Fibroblast of lung (primary cell): ENCODE data around the gene APBB2. TPM values are rescaled to one million over a fixed set of nuclear protein-coding genes. Genes with fewer than 3 reads are reported as not detected.
A peak's percentile ranks its signal among the peaks of the same experiment; 100 is the strongest.

ENCODE experiments used
- DNase-seq, 2 donors: peaks; one replicate each; pipeline versions ENCODE4 v3.0.0 to v3.0.0-alpha.2; 2010; ENCODE audit warnings: low read depth in 2 of 2
- H2AFZ ChIP-seq: 2 replicates; pipeline ENCODE4 v1.5.1; 2012; ENCODE audit warnings: low read length, control low read depth, inconsistent platforms
- H3K27ac ChIP-seq: 2 replicates; pipeline ENCODE4 v1.5.1; 2011; ENCODE audit warnings: low read length, control low read depth; ENCODE audit not compliant: insufficient read depth
- H3K27me3 ChIP-seq: 2 replicates; pipeline ENCODE4 v1.5.1; 2011; ENCODE audit warnings: mild to moderate bottlenecking, low read length; ENCODE audit not compliant: control insufficient read depth, insufficient read depth
- H3K36me3 ChIP-seq: 2 replicates; pipeline ENCODE4 v1.5.1; 2011; ENCODE audit warnings: low read length; ENCODE audit not compliant: control insufficient read depth, insufficient read depth
- H3K4me1 ChIP-seq: 2 replicates; pipeline ENCODE4 v1.5.1; 2011; ENCODE audit warnings: low read length; ENCODE audit not compliant: control insufficient read depth, insufficient read depth; ENCODE audit errors: extremely low read depth
- H3K4me2 ChIP-seq: 2 replicates; pipeline ENCODE4 v1.5.1; 2011; ENCODE audit warnings: low read length, control low read depth; ENCODE audit not compliant: insufficient read depth; ENCODE audit errors: extremely low read depth
- H3K4me3 ChIP-seq, 4 experiments: fragments of 200-600 bp in 1 of 4; sonication (generic) in 1 of 4; replicated peaks in 1 of 4; 2 replicates each; pipeline ENCODE4 v1.5.1; 2011 to 2016; ENCODE audit warnings: low read length in 4 of 4, low read depth in 3 of 4, mild to moderate bottlenecking in 3 of 4, control low read depth in 2 of 4, inconsistent platforms in 1 of 4, mixed read lengths in 1 of 4; ENCODE audit not compliant: insufficient read depth in 1 of 4; ENCODE audit errors: control extremely low read depth in 1 of 4
- H3K79me2 ChIP-seq: 2 replicates; pipeline ENCODE4 v1.5.1; 2012; ENCODE audit warnings: mild to moderate bottlenecking, low read length, inconsistent platforms; ENCODE audit not compliant: control insufficient read depth, insufficient read depth
- H3K9ac ChIP-seq: 2 replicates; pipeline ENCODE4 v1.5.1; 2011; ENCODE audit warnings: mild to moderate bottlenecking, low read length, control low read depth; ENCODE audit not compliant: insufficient read depth
- H3K9me3 ChIP-seq: 2 replicates; pipeline ENCODE4 v1.5.1; 2012; ENCODE audit warnings: low read depth, low read length; ENCODE audit not compliant: control insufficient read depth, insufficient read depth
- H4K20me1 ChIP-seq: 2 replicates; pipeline ENCODE4 v1.5.1; 2011; ENCODE audit warnings: low read length; ENCODE audit not compliant: control insufficient read depth, insufficient read depth; ENCODE audit errors: extremely low read depth
- CTCF ChIP-seq, 2 donors: IDR thresholded peaks in 1 of 2; conservative IDR thresholded peaks in 1 of 2; 1 replicate in 1 of 2; 2 replicates in 1 of 2; pipeline ENCODE4 v1.5.1; 2011 to 2012; ENCODE audit warnings: low read length in 2 of 2, control low read depth in 1 of 2, inconsistent platforms in 1 of 2, low read depth in 1 of 2, mild to moderate bottlenecking in 1 of 2
- EZH2 ChIP-seq: IDR thresholded peaks from 2 replicates; pipeline ENCODE4 v1.5.1; 2012; ENCODE audit warnings: low read length, control low read depth, mild to moderate bottlenecking; ENCODE audit errors: missing control alignments
- polyA plus RNA-seq, 2 donors: library from polyadenylated mRNA; depleted of rRNA in 1 of 2; stranded (reverse) in 1 of 2; unstranded in 1 of 2; fragments of >200 nt; gene quantifications; 2 replicates each; pipeline ENCODE4 v1.2.1, GENCODE V29; 2011 to 2012; ENCODE audit warnings: missing spikeins in 1 of 2
- total RNA-seq: library from RNA; depleted of rRNA; stranded (reverse); fragments of >200 nt; gene quantifications from 2 replicates; pipeline ENCODE4 v1.2.1, GENCODE V29; 2014

Gene APBB2
- total and polyA plus RNA-seq, 2 donors (not counting 1 experiment from before 2014, with no cell fraction given), result 25.1 to 29.8 TPM

GRCh38 chr4:40812386-40812785 is 402.0 kb downstream of the APBB2 start:
- H3K9me3 ChIP-seq, result no peaks in the 10 kb centered on the region
- H4K20me1 ChIP-seq, result no peaks in the 10 kb centered on the region
- peak; percentile 3 to 32 for DNase-seq
- H3K9ac ChIP-seq, result no peak overlapping the region
- TF ChIP-seq EZH2 (no peak), CTCF (conservative IDR thresholded peaks at IDR 0.05 in 1 of 2, IDR thresholded peaks at IDR 0.05 in 1 of 2; ENCODE audit: low read depth in 1 of 2, low read length in 2 of 2) (no peak)
- H2AFZ ChIP-seq, result no peak overlapping the region
- no peaks in the 10 kb centered on the region for H3K36me3 ChIP-seq
- no peaks in the 10 kb centered on the region for H3K27me3 ChIP-seq
- no peak overlapping the region for H3K4me2 ChIP-seq
- H3K27ac ChIP-seq, result no peak overlapping the region
- H3K4me3 ChIP-seq, result no peak overlapping the region
- no peaks in the 10 kb centered on the region for H3K4me1 ChIP-seq
- no peaks in the 10 kb centered on the region for H3K79me2 ChIP-seq

GRCh38 chr4:40811956-40812355 is 402.4 kb downstream of the APBB2 start:
- TF ChIP-seq CTCF (conservative IDR thresholded peaks at IDR 0.05 in 1 of 2, IDR thresholded peaks at IDR 0.05 in 1 of 2; ENCODE audit: low read depth in 1 of 2, low read length in 2 of 2), result no peak
- TF ChIP-seq EZH2, result no peak
- DNase-seq, result peak; percentile 26 to 62

GRCh38 chr4:40808926-40809457 is 405.4 kb downstream of the APBB2 start:
- TF ChIP-seq CTCF (conservative IDR thresholded peaks at IDR 0.05 in 1 of 2, IDR thresholded peaks at IDR 0.05 in 1 of 2; ENCODE audit: low read depth in 1 of 2, low read length in 2 of 2), result no peak
- TF ChIP-seq EZH2, result no peak
- no peak for DNase-seq
- Histone ChIP-seq H3K4me1 (no peaks in the 10 kb centered on the region), H2AFZ (no peak overlapping the region), H3K36me3 (no peaks in the 10 kb centered on the region), H4K20me1 (no peaks in the 10 kb centered on the region), H3K27me3 (no peaks in the 10 kb centered on the region), H3K4me2 (no peak overlapping the region), H3K9ac (no peak overlapping the region), H3K9me3 (no peaks in the 10 kb centered on the region), H3K27ac (no peak overlapping the region), H3K79me2 (no peaks in the 10 kb centered on the region), H3K4me3 (no peak overlapping the region)

More at GRCh38 chr4:40811956-40812355, 402.4 kb downstream of the APBB2 start:
- Histone ChIP-seq H3K27ac (no peak overlapping the region), H3K27me3 (no peaks in the 10 kb centered on the region), H3K4me2 (no peak overlapping the region), H3K4me3 (no peak overlapping the region), H3K9me3 (no peaks in the 10 kb centered on the region), H3K4me1 (no peaks in the 10 kb centered on the region), H2AFZ (no peak overlapping the region), H3K9ac (no peak overlapping the region), H3K79me2 (no peaks in the 10 kb centered on the region), H3K36me3 (no peaks in the 10 kb centered on the region), H4K20me1 (no peaks in the 10 kb centered on the region)
